ENCODE data around the gene NELFA.

Gene NELFA

GRCh38 chr4:1953335-1953734 lies 55.4 kb downstream of the NELFA start:
- H3K4me3 Mint-ChIP-seq = no peak overlapping the region
- peaks cover 2% of the 10 kb centered on the region for H3K27me3 Mint-ChIP-seq (ENCODE audit: low read depth, poor library complexity)
- H3K4me1 Mint-ChIP-seq = peaks cover 6% of the 10 kb centered on the region
- H3K36me3 Mint-ChIP-seq (ENCODE audit: low read depth) = peaks cover 62% of the 10 kb centered on the region
- peak overlapping the region; percentile 31 for H3K27ac Mint-ChIP-seq
- no peak for TF ChIP-seq CTCF (IDR thresholded peaks at IDR 0.05)
- no peak for DNase-seq
- H3K9me3 Mint-ChIP-seq = no peaks in the 10 kb centered on the region

- Mint-ChIP-seq H3K9me3 (no peaks in the 10 kb centered on the region), H3K4me1 (peaks cover 6% of the 10 kb centered on the region), H3K4me3 (no peak overlapping the region), H3K27ac (peak overlapping the region; percentile 31), H3K27me3 (ENCODE audit: low read depth, poor library complexity) (peaks cover 6% of the 10 kb centered on the region), H3K36me3 (ENCODE audit: low read depth) (peaks cover 62% of the 10 kb centered on the region)
- no peak for DNase-seq
- TF ChIP-seq CTCF (IDR thresholded peaks at IDR 0.05) = no peak
These were observed 56.1 kb downstream of the NELFA start for GRCh38 chr4:1952719-1953118.

DNA sequence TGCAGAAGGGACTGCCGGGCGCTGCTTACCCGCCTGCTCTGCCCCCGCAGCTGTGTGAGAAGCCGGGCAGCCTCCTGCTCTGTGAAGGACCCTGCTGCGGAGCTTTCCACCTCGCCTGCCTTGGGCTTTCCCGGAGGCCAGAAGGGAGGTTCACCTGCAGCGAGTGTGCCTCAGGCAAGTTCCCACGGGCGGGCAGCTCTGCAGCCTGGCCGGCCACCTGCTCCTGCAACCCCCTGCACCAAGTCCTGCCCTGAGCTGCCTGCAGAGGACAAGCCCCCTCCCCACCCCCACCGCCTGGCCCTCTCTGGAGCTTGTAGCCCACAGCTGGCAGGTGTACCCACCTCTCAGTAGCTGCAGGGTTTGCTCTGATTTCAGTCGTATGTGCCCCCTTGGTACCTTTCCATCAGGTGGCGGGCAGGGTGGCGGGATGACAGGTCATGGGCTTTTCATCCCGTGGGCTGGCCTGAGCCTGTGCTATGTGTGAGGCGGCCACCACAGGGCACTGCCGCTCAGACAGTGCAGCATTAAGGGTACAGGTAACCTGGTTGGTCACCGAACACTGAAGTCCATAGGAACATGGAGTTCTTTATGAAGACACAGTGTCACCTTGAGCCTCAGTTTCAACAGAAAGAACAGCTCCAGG lies 56.6 kb downstream of the NELFA start:
- H3K9me3 Mint-ChIP-seq = no peaks in the 10 kb centered on the region
- H3K36me3 Mint-ChIP-seq (ENCODE audit: low read depth) = peaks cover 61% of the 10 kb centered on the region

DNA sequence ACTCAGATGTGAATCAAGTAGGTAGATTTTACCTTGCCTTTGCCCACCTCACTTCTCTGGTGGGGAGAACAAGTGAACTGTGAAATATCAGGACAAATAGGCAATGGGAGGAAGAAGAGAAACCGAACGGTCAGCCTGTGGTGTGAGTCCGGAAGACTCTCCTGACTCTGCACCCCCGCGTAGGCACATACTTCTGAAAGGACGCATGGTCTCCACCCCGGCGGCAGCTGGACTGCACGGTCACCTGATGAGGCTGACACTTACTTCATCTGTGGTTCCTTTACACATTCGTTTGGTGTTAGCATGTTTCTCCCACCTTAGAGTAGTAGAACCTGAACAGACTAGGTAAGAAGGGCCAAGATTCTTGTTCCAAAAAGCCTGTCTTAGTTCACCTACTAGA lies 58.4 kb downstream of the NELFA start:
- peaks cover 4% of the 10 kb centered on the region for H3K4me1 Mint-ChIP-seq
- no peak overlapping the region for H3K27ac Mint-ChIP-seq
- H3K4me3 Mint-ChIP-seq = no peak overlapping the region
- peaks cover 6% of the 10 kb centered on the region for H3K27me3 Mint-ChIP-seq (ENCODE audit: low read depth, poor library complexity)
- TF ChIP-seq CTCF (IDR thresholded peaks at IDR 0.05) = no peak
- peaks cover 58% of the 10 kb centered on the region for H3K36me3 Mint-ChIP-seq (ENCODE audit: low read depth)
- H3K9me3 Mint-ChIP-seq = no peaks in the 10 kb centered on the region
- no peak for DNase-seq

More for the DNA sequence above, 56.6 kb downstream of the NELFA start:
- Mint-ChIP-seq H3K27ac (no peak overlapping the region), H3K27me3 (ENCODE audit: low read depth, poor library complexity) (peaks cover 6% of the 10 kb centered on the region), H3K4me3 (no peak overlapping the region), H3K4me1 (peaks cover 6% of the 10 kb centered on the region)
- no peak for DNase-seq
- TF ChIP-seq CTCF (IDR thresholded peaks at IDR 0.05) = no peak

- no peaks in the 10 kb centered on the region for H3K9me3 Mint-ChIP-seq
- no peak for DNase-seq
- H3K4me1 Mint-ChIP-seq = peaks cover 15% of the 10 kb centered on the region
These were observed 59.8 kb downstream of the NELFA start for GRCh38 chr4:1948892-1949436.

More at GRCh38 chr4:1948892-1949436, 59.8 kb downstream of the NELFA start:
- Mint-ChIP-seq H3K27ac (peak overlapping the region; percentile 88), H3K27me3 (ENCODE audit: low read depth, poor library complexity) (peaks cover 6% of the 10 kb centered on the region), H3K36me3 (ENCODE audit: low read depth) (peaks cover 50% of the 10 kb centered on the region), H3K4me3 (no peak overlapping the region)
- TF ChIP-seq CTCF (IDR thresholded peaks at IDR 0.05) = no peak

All from nephron progenitor cell (in vitro differentiated cells).